HT-29 (cell line): ENCODE measurements around the gene IGF1R. TPM values are rescaled to one million over a fixed set of nuclear protein-coding genes. Genes with fewer than 3 reads are reported as not detected.

Experiments used
- DNase-seq: peaks from one replicate; pipeline ENCODE4 v3.0.0-alpha.2; 2015; ENCODE audit warnings: low spot score
- total RNA-seq: library from RNA; depleted of rRNA; stranded (reverse); fragments of >200 nt; shearing (Covaris generic); gene quantifications from 2 replicates; pipeline ENCODE4 v1.2.3, GENCODE V29; 2014

The IGF1R gene
- total RNA-seq, 1 experiment from 2014 or later, result 33.2 TPM

DNA sequence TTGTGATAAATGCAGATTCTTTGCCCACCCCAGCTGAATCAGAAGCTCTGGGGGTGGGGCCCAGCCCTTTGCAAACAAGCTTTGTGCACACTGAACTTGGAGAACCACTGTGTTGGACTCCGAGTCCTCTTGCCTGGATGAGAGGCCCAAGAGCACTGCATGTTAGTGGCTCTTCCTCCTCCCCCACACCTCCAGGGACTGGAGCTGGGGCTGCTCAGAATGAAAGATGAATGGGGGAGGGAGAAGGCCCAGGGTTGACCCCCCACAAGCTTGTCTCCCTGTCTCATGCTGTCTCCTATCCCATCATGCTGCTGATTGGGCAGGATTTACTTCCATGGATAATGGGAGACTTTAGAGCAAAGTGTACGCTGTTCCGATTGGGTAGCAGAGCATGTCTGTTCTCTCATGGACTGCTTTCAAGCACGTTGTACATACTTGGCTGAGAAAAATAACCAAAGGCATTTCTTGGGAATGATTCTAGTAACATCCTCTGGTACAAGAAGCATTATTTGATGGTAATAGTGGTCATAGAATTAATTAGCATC is 259.7 kb downstream of the IGF1R start:
- no peak for DNase-seq

- DNase-seq, result no peak
Observed at GRCh38 chr15:98909968-98910885, 261.9 kb downstream of the IGF1R start.

DNA sequence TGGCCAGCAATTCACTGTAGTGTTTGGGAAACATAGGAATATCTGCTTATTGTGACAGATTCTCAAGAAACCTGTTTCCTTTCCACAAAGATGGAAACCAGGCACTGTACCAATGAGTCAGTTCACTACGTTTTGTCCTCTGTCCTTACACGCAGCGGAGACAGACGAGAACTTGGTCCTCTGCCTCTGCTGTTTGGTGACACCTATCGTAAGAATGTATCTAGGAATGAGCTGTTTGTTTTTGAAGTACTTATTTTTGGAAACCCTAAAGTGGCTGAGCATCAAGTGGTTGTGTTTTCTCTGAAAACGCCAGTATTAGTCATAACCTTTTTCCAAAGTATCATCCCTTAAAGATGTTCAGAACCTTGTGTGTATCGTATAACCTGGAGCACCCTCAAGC is 266.3 kb downstream of the IGF1R start:
- DNase-seq, result no peak

DNA sequence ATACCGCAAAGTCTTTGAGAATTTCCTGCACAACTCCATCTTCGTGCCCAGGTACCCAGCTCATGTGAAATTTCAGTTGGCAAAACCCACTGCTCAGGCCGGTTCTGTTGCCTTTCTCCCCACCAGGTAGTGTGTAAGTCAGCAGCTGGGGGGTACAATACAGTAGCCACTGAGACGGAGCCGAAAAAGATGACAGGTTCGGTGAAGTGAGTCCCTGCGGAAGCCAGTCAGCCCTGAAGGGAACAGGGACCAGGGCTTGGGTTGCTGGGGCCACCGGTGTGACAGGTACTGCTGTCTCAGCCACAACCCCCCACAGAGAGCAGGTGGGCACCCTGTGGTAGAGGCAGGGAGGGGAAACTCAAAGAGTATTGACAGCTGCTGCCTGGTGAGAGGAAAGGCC is 268.5 kb downstream of the IGF1R start:
- DNase-seq, result no peak

GRCh38 chr15:98917417-98917816 is 269.1 kb downstream of the IGF1R start:
- DNase-seq, result no peak

- no peak for DNase-seq
Observed at GRCh38 chr15:98920091-98920880, 271.9 kb downstream of the IGF1R start.

- DNase-seq, result no peak
Observed at GRCh38 chr15:98923171-98923570, 274.8 kb downstream of the IGF1R start.

- DNase-seq, result no peak
Observed at GRCh38 chr15:98923579-98923978, 275.2 kb downstream of the IGF1R start.

DNA sequence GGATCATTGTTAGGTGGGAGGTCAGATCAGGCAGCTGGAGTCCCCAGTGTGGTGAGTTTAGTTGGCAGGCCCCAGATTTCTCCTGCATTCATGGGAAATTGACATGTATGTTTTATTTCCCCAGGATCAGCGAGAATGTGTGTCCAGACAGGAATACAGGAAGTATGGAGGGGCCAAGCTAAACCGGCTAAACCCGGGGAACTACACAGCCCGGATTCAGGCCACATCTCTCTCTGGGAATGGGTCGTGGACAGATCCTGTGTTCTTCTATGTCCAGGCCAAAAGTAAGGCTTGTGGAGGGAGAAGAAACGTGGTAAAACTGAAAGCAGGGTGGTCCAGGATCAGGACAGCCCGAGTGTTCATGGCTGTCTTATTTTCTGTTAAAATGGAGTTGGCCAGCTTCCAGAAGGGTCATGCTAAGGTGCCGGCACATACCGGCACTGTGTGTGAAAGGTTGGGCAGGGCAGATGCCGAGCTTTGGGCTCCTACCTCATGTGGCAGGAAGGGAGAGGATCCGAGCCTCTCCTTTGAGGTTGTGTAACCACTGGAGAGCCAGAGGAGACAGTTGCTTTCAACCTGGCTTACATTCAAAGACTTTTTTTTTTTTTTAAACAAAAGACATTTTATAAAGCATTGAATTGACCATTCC is 276.2 kb downstream of the IGF1R start:
- DNase-seq, result no peak

GRCh38 chr15:98926236-98926635 is 277.9 kb downstream of the IGF1R start:
- no peak for DNase-seq

DNA sequence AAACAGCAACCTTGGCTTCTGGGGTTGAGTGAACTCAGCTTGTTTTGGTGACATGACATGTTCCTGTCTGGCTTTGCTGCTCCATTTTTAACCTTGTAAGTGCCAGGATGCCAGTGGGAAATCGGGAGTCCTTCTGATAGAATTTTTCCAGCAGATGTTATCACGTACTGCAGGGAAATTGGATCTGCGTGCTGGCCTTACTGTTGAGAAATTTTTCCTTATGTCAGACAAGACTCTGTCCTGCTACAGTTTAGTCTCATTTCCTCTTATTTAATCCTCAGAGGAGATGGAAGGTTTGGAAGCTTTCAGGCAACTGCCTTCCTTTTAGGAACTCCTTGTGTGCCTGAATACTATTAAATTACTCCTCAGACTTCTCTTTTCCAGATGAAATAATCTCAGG is 278.7 kb downstream of the IGF1R start:
- no peak for DNase-seq

DNA sequence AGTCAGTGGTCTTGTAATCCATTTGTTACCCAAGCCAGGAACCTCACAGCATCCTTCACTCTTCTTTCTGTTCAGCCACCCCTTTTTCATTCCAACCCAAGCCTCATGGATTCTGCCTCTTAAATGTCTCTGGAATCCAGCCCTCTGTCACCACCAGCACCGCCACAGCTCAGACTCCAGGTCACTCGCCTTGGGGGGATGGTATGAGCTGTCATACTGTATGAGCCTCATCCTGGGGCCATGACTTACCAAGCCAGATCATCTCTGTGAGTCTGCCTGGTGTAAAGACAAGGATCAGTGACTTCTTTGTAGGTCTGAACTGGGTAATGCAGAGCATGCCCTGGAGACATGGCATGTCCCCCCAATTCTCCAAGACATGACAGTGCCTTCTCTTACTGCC is 279.7 kb downstream of the IGF1R start:
- no peak for DNase-seq

DNA sequence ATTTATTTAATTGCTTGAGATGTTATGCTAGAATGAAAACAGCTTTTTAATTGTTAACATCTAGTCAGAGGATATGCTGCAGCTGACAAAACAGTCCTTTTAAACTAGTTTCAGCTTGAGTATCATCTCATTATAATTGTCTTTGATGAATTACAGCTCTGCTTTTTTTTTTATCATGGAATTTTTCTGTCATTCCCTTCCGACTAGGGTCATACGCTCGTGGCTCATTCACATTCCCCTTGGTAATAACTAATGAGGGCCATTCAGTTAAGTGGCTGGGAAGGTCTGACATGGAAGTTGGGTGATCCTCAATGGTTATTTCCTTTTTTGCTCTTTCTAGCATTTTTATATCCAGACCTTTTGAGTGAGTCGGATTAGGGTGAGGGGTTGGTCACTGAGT is 282.2 kb downstream of the IGF1R start:
- DNase-seq, result no peak

DNA sequence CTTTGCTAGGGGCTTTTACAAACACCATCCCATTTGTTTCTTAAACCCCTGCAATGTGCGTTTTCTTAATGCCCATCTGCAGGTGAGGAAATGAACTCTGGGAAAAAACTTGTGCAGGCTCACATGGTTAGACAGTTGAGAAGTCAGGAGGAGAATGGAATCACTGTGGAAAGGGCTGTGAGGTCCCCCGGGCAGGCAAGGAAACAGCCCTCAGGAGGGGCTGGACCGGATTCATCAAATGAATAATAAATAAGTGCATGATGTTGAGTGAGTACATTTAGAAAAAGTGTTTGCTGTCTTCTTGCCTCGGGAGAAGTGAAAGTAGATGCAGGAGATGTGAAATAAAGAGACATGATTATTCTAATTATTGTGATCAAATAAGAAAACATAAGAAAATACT is 282.7 kb downstream of the IGF1R start:
- DNase-seq, result no peak

DNA sequence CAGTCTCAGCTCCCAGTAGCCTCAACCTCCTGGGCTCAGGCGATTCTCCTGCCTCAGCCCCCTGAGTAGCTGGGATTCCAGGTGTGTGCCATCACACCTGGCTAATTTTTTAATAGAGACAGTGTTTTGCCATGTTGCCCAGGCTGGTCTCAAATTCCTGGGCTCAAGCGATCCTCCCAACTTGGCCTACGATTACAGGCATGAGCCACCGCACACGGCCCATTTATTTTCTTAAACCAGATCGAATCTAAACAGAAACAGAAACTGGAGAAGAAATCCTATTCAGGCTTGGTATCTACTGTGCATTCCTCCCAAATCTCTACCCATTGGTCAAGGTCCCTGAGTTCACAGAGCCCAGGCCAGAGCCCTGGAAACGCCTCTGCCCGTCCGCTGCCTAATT is 285.1 kb downstream of the IGF1R start:
- DNase-seq, result no peak

- DNase-seq, result no peak
Observed at GRCh38 chr15:98935736-98936135, 287.4 kb downstream of the IGF1R start.

GRCh38 chr15:98937413-98938104 is 289.2 kb downstream of the IGF1R start:
- no peak for DNase-seq

- DNase-seq, result no peak
Observed at GRCh38 chr15:98938105-98938417, 289.7 kb downstream of the IGF1R start.

DNA sequence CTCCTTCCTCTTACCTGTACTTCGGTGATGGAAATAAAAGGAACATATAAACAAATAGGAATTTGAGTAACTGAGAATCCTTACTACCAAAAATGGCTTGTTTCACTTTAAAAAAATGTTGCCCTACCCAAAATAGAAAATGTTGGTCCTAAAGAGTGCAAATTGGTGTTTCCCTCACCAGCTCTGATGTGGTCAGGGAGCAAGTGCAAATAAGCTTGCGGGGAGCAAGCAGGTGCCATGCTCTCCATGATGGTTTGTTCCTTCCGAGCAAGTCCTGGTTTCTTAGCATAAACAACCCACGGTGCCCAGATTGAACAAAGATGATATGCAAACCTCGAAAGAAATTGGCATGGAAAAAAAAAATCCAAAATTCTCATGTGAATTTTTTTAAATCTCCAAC is 290.5 kb downstream of the IGF1R start:
- no peak for DNase-seq

DNA sequence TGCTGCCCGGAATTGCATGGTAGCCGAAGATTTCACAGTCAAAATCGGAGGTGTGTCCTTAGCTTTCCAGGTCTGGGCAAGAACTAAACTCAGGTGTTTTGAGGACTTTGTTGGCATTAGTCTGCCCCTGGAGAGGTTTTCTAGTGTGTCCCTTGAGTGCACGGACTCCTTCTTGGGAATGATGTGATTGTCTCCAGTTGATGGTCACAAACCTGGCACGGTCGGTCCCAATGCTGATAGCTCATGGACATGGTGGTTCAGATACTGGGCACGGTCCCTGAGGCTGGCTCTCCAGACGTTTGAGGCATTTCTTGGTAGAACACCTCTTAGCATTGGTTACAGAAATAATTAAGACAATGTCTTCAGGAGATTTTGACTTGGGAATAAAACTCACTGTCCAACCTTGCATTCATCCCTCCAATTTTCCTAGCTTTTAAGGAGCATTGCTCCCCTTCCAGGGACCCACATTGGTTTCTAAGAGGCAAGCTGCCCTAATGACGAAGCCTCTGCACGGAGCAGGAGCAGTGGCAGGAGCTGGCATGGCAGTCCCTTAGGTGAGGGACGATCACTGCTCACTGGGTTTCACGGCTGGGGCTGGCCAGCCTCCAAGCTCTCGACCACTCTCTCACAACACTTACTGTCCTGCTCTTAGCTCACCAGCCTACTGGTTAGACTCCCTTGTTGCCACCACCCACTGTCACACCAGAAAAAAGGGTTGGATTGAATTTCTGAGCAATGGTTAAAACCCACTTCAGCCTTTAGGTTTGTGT is 291.2 kb downstream of the IGF1R start:
- DNase-seq, result no peak
